ENCODE results near the gene CNPY3. TPM values are rescaled to one million over a fixed set of nuclear protein-coding genes. Genes with fewer than 3 reads are reported as not detected.

Gene CNPY3
- total and polyA plus RNA-seq, 2 of the 13 experiments (the other 11 are each of a cell fraction or from before 2014, with no cell fraction given) = 42.3 to 60.2 TPM

- Histone ChIP-seq H3K9me3 (ENCODE audit: low read length) (no peaks in the 10 kb centered on the region), H3K36me3 (replicated peaks in 1 of 2; ENCODE audit: control insufficient read depth in 1 of 2, insufficient read depth in 2 of 2, low read length in 2 of 2) (no peaks in the 10 kb centered on the region), H3K4me3 (replicated peaks in 1 of 3; ENCODE audit: insufficient read depth in 1 of 3, low read depth in 2 of 3, low read length in 3 of 3) (no peak overlapping the region), H3K27ac (ENCODE audit: extremely low read length, insufficient read depth, low read length) (no peak overlapping the region), H2AFZ (ENCODE audit: low read length) (no peak overlapping the region), H3K9ac (ENCODE audit: insufficient read depth, low read depth, low read length) (no peak overlapping the region), H3K4me2 (ENCODE audit: low read depth, low read length) (no peak overlapping the region), H3K27me3 (ENCODE audit: control insufficient read depth in 1 of 2, insufficient read depth in 2 of 2, low read length in 2 of 2) (no peaks in the 10 kb centered on the region), H3K79me2 (ENCODE audit: insufficient read depth, low read length) (no peaks in the 10 kb centered on the region), H4K20me1 (ENCODE audit: insufficient read depth, low read length) (no peaks in the 10 kb centered on the region), H3K4me1 (ENCODE audit: insufficient read depth, low read length) (peaks cover 29% of the 10 kb centered on the region)
- DNase-seq (ENCODE audit: low spot score) = no peak
- no peak for ATAC-seq
- TF ChIP-seq SNAI1 (CRISPR knock-in tag; IDR thresholded peaks at IDR 0.05; ENCODE audit: borderline replicate concordance) (no peak), TEAD2 (CRISPR knock-in tag; IDR thresholded peaks at IDR 0.05) (no peak), CBX2 (IDR thresholded peaks at IDR 0.05; ENCODE audit: low read depth, low read length) (no peak), CBX2 (CRISPR knock-in tag; IDR thresholded peaks at IDR 0.05; ENCODE audit: low read depth) (no peak), PCBP2 (optimal IDR thresholded peaks at IDR 0.05; ENCODE audit: low read depth, low read length, poor library complexity, severe bottlenecking) (no peak), ZNF777 (CRISPR knock-in tag; IDR thresholded peaks at IDR 0.05) (no peak), IRF1 (CRISPR knock-in tag; IDR thresholded peaks at IDR 0.05; ENCODE audit: low read depth) (no peak), PTBP1 (IDR thresholded peaks at IDR 0.05; ENCODE audit: low read depth, low read length, poor library complexity, severe bottlenecking) (no peak), TARDBP (CRISPR knock-in tag; IDR thresholded peaks at IDR 0.05) (no peak), BHLHE40 (IDR thresholded peaks at IDR 0.05; ENCODE audit: low read length) (no peak), CCAR2 (optimal IDR thresholded peaks at IDR 0.05; ENCODE audit: low read depth, low read length) (no peak), ZNF772 (CRISPR knock-in tag; IDR thresholded peaks at IDR 0.05) (no peak), SIX1 (CRISPR knock-in tag; IDR thresholded peaks at IDR 0.05; ENCODE audit: borderline replicate concordance) (no peak), CREBL2 (CRISPR knock-in tag; IDR thresholded peaks at IDR 0.05; ENCODE audit: borderline replicate concordance) (no peak), MLLT10 (CRISPR knock-in tag; IDR thresholded peaks at IDR 0.05) (no peak)
- TF ChIP-seq, protein P1, sequence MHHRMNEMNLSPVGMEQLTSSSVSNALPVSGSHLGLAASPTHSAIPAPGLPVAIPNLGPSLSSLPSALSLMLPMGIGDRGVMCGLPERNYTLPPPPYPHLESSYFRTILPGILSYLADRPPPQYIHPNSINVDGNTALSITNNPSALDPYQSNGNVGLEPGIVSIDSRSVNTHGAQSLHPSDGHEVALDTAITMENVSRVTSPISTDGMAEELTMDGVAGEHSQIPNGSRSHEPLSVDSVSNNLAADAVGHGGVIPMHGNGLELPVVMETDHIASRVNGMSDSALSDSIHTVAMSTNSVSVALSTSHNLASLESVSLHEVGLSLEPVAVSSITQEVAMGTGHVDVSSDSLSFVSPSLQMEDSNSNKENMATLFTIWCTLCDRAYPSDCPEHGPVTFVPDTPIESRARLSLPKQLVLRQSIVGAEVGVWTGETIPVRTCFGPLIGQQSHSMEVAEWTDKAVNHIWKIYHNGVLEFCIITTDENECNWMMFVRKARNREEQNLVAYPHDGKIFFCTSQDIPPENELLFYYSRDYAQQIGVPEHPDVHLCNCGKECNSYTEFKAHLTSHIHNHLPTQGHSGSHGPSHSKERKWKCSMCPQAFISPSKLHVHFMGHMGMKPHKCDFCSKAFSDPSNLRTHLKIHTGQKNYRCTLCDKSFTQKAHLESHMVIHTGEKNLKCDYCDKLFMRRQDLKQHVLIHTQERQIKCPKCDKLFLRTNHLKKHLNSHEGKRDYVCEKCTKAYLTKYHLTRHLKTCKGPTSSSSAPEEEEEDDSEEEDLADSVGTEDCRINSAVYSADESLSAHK (CRISPR knock-in tag; IDR thresholded peaks at IDR 0.05; ENCODE audit: borderline replicate concordance) = no peak
- TF ChIP-seq, protein P2, sequence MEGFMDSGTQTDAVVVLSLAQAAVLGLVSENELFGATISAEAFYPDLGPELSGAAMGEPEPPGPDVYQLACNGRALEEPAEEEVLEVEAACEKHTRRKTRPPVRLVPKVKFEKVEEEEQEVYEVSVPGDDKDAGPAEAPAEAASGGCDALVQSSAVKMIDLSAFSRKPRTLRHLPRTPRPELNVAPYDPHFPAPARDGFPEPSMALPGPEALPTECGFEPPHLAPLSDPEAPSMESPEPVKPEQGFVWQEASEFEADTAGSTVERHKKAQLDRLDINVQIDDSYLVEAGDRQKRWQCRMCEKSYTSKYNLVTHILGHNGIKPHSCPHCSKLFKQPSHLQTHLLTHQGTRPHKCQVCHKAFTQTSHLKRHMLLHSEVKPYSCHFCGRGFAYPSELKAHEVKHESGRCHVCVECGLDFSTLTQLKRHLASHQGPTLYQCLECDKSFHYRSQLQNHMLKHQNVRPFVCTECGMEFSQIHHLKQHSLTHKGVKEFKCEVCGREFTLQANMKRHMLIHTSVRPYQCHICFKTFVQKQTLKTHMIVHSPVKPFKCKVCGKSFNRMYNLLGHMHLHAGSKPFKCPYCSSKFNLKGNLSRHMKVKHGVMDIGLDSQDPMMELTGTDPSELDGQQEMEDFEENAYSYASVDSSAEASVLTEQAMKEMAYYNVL (CRISPR knock-in tag; IDR thresholded peaks at IDR 0.05; ENCODE audit: borderline replicate concordance) = no peak
- in situ Hi-C loops (cut with HindIII; ENCODE audit: extremely low pct_ligation_motif_present, low pct_unique_long_range_greater_than_20kb) = loop anchor here (5.0 kb wide), 1 partner anchor 242 kb away; no protein-coding TSS in a partner anchor
- intact Hi-C loops (cut with micrococcal nuclease; ENCODE audit: unreplicated experiment) = loop anchor here (1.0 to 5.0 kb wide), 4 partner anchors 23 to 239 kb away; partner anchors contain the start of gene PEX6
- ChIA-PET CTCF (ENCODE audit: low intra/inter-chr PET ratio, low total read pairs) (interaction anchor here (2.5 kb wide), 1 partner anchor 239 kb away, joined by 15 read pairs; no protein-coding TSS in a partner anchor), POLR2A (interaction anchor here (1.0 kb wide), 1 partner anchor 20 kb away, joined by 4 read pairs; the partner anchor contains the start of gene RPL7L1)
- FAIRE-seq = no peak
- no TSS peak for BruUV-seq (replicated peaks)
- WGBS (ENCODE audit: low lambda C conversion rate) = 71% methylated on average over 8 of the region's 8 CpGs
Observed at GRCh38 chr6:42899871-42900270, 29.4 kb upstream of the CNPY3 start.
